CD4-positive, alpha-beta T cell (primary cell): Measurements from ENCODE around the gene KRT5. TPM values are rescaled to one million over a fixed set of nuclear protein-coding genes. Genes with fewer than 3 reads are reported as not detected.
"Not testable (repeated sequence)": the region's sequence is repeated elsewhere in the genome, so short reads cannot be mapped to it uniquely, and the experiment has no call there.

ENCODE experiments used
- ATAC-seq: fragments of 200-7000 bp; cut with Tn5 transposase; one replicate; pipeline ENCODE4 v1.10.0; 2022; ENCODE audit warnings: mild to moderate bottlenecking; ENCODE audit not compliant: poor library complexity
- CTCF ChIA-PET: fragments of 350-600 bp; sonication (Branson Sonifier 250); formaldehyde crosslinking; loops from one replicate; lab custom pipeline; 2021; ENCODE audit warnings: antibody characterized with exemption, inconsistent platforms; lab: Charles Lee
- POLR2A ChIA-PET: fragments of 350-600 bp; sonication (Branson Sonifier 250); formaldehyde crosslinking; loops from one replicate; lab custom pipeline; 2021; ENCODE audit warnings: antibody characterized with exemption, inconsistent platforms; lab: Charles Lee
- DNase-seq, 14 experiments: peaks; one replicate each; pipeline ENCODE4 v3.0.0-alpha.2; 2013 to 2020; ENCODE audit warnings: mixed read lengths in 2 of 14
- H3K27ac ChIP-seq, 2 donors: one replicate each; pipeline versions ENCODE4 v1.5.1 to v1.7.0; 2013; ENCODE audit warnings: low read length in 2 of 2, low read depth in 1 of 2, mild to moderate bottlenecking in 1 of 2
- H3K27me3 ChIP-seq, 2 experiments: 1 replicate in 1 of 2; 2 replicates in 1 of 2; pipeline versions ENCODE4 v1.6.1 to v1.7.0; 2013; ENCODE audit warnings: low read length in 2 of 2, control low read depth in 1 of 2, mild to moderate bottlenecking in 1 of 2, moderate library complexity in 1 of 2; ENCODE audit not compliant: insufficient read depth in 2 of 2, control insufficient read depth in 1 of 2
- H3K36me3 ChIP-seq: one replicate; pipeline ENCODE4 v1.6.1; 2013; ENCODE audit warnings: low read length, control low read depth; ENCODE audit not compliant: insufficient read depth
- H3K4me1 ChIP-seq: one replicate; pipeline ENCODE4 v1.6.1; 2013; ENCODE audit warnings: low read length, control low read depth; ENCODE audit not compliant: insufficient read depth
- H3K4me3 ChIP-seq: one replicate; pipeline ENCODE4 v1.5.1; 2013; ENCODE audit warnings: mild to moderate bottlenecking, low read length, moderate library complexity
- H3K9me3 ChIP-seq, 2 experiments: 1 replicate in 1 of 2; 2 replicates in 1 of 2; pipeline versions ENCODE4 v1.6.1 to v1.7.0; 2013; ENCODE audit warnings: low read length in 2 of 2, mild to moderate bottlenecking in 2 of 2, control low read depth in 1 of 2, moderate library complexity in 1 of 2; ENCODE audit not compliant: control insufficient read depth in 1 of 2, insufficient read depth in 1 of 2
- H3K27ac Mint-ChIP-seq: one replicate; pipeline ENCODE4 v1.8.0; 2020; ENCODE audit warnings: mixed read lengths
- H3K27me3 Mint-ChIP-seq: one replicate; pipeline ENCODE4 v1.8.0; 2021; ENCODE audit warnings: mixed read lengths
- H3K36me3 Mint-ChIP-seq: one replicate; pipeline ENCODE4 v1.8.0; 2021; ENCODE audit warnings: low read depth, mixed read lengths
- H3K4me1 Mint-ChIP-seq: one replicate; pipeline ENCODE4 v1.8.0; 2021; ENCODE audit warnings: low read depth, mixed read lengths
- H3K4me3 Mint-ChIP-seq: one replicate; pipeline ENCODE4 v1.8.0; 2020; ENCODE audit warnings: mild to moderate bottlenecking, mixed read lengths
- H3K9me3 Mint-ChIP-seq: one replicate; pipeline ENCODE4 v1.8.0; 2020; ENCODE audit warnings: mixed read lengths
- intact Hi-C, 2 experiments: fragments of 100-400 bp; cut with DNase I in 1 of 2; cut with micrococcal nuclease in 1 of 2; formaldehyde crosslinking; loops; one replicate each; pipeline versions ENCODE4 v1.15.1 to v1.9.0; 2023 to 2025; cut with DNase I, micrococcal nuclease
- total RNA-seq, 174 experiments: library from RNA in 2 of 174; stranded (reverse) in 2 of 174; gene quantifications; one replicate each; pipeline ENCODE4 v1.2.3 and lab custom pipeline; 2021 to 2026
- TF ChIP-seq, protein P1 (sequence below): fragments of 200-600 bp; IDR thresholded peaks from one replicate; pipeline ENCODE4 v1.8.0; 2022; ENCODE audit warnings: antibody characterized with exemption, mild to moderate bottlenecking

KRT5 gene
- total RNA-seq, 2 experiments from 2014 or later = 0.60 to 0.81 TPM

GRCh38 chr12:52493172-52493571 is 27.0 kb downstream of the KRT5 start, which contains the start of gene KRT6A:
Gene KRT6A (minus strand): TSS chr12:52493257. CDS start chr12:52493188, 69 bp downstream.
- no peak within 1 kb of the TSS for H3K27ac Mint-ChIP-seq
- H3K36me3 ChIP-seq = no peaks in the 10 kb centered on the region
- ChIA-PET CTCF (no interaction called here), POLR2A (no interaction called here)
- H3K9me3 Mint-ChIP-seq = no peaks in the 10 kb centered on the region
- peaks cover 48% of the 10 kb centered on the region for H3K27me3 Mint-ChIP-seq
- intact Hi-C loops = no loop called here
- no peak within 1 kb of the TSS for H3K4me3 Mint-ChIP-seq
- H3K9me3 ChIP-seq = no peaks in the 10 kb centered on the region
- TF ChIP-seq, protein P1, sequence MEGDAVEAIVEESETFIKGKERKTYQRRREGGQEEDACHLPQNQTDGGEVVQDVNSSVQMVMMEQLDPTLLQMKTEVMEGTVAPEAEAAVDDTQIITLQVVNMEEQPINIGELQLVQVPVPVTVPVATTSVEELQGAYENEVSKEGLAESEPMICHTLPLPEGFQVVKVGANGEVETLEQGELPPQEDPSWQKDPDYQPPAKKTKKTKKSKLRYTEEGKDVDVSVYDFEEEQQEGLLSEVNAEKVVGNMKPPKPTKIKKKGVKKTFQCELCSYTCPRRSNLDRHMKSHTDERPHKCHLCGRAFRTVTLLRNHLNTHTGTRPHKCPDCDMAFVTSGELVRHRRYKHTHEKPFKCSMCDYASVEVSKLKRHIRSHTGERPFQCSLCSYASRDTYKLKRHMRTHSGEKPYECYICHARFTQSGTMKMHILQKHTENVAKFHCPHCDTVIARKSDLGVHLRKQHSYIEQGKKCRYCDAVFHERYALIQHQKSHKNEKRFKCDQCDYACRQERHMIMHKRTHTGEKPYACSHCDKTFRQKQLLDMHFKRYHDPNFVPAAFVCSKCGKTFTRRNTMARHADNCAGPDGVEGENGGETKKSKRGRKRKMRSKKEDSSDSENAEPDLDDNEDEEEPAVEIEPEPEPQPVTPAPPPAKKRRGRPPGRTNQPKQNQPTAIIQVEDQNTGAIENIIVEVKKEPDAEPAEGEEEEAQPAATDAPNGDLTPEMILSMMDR = no peak
- no peaks in the 10 kb centered on the region for H3K4me1 Mint-ChIP-seq
- no peaks in the 10 kb centered on the region for H3K4me1 ChIP-seq
- no peak within 1 kb of the TSS for H3K4me3 ChIP-seq
- H3K36me3 Mint-ChIP-seq = no peaks in the 10 kb centered on the region
- peaks cover 0 to 6% of the 10 kb centered on the region in 2 experiments for H3K27me3 ChIP-seq
- no peak for DNase-seq
- ATAC-seq = no peak
- H3K27ac ChIP-seq = no peak within 1 kb of the TSS

- ATAC-seq, H3K36me3 ChIP-seq, POLR2A ChIA-PET, DNase-seq, H3K27ac ChIP-seq, H3K9me3 Mint-ChIP-seq, H3K27me3 ChIP-seq, H3K36me3 Mint-ChIP-seq, H3K4me1 Mint-ChIP-seq, H3K27ac Mint-ChIP-seq, H3K4me3 Mint-ChIP-seq, H3K4me3 ChIP-seq, H3K4me1 ChIP-seq, CTCF ChIA-PET, H3K9me3 ChIP-seq, intact Hi-C loops: not testable (repeated sequence)
- peaks cover 45% of the 10 kb centered on the region for H3K27me3 Mint-ChIP-seq
Measured at GRCh38 chr12:52492405-52492804, 27.8 kb downstream of the KRT5 start.

DNA sequence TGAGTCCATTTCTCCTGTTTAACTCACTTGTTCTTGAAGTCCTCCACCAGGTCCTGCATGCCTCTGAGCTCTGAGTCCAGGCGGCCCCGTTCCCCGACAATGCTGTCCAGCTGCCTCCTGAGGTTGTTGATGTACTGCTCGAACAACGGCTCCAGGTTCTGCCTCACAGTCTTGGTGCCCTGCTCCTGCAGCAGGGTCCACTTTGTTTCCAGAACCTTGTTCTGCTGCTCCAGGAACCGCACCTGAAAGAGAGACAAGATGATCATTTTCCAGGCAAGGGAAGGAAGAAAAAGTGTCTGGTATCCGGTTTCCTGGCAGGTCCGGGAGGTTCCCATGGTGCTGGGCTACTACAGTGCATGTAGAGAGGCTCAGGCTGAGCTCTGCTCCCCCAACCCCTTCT is 28.7 kb downstream of the KRT5 start:
- H3K36me3 Mint-ChIP-seq, H3K27me3 ChIP-seq, H3K9me3 ChIP-seq, H3K27ac Mint-ChIP-seq, H3K36me3 ChIP-seq, intact Hi-C loops, DNase-seq, H3K4me1 Mint-ChIP-seq, CTCF ChIA-PET, H3K4me3 ChIP-seq, POLR2A ChIA-PET, ATAC-seq, H3K27ac ChIP-seq, H3K4me3 Mint-ChIP-seq, H3K4me1 ChIP-seq, H3K9me3 Mint-ChIP-seq: not testable (repeated sequence)
- peaks cover 55% of the 10 kb centered on the region for H3K27me3 Mint-ChIP-seq

DNA sequence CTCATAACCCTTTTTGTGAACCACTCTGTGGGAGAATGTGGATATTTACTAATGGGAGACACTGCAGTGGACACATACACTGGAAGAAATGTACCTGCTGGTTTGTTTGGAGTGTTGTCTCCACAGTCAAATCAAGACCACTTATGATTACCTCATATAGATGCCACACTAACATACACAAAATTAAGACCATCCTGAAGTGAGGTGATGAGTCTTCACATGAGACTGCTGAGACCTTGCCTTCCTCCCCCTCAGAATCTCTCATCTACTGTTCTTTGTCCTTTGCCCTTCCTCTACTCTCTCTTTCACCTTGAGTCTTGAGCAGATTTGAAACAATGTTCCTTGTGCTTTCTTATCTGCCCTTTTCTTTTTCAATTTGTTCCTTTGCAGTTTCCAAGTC is 31.5 kb downstream of the KRT5 start:
- Mint-ChIP-seq H3K36me3 (no peaks in the 10 kb centered on the region), H3K27ac (no peak overlapping the region), H3K9me3 (peaks cover 7% of the 10 kb centered on the region), H3K4me1 (no peaks in the 10 kb centered on the region), H3K4me3 (no peak overlapping the region), H3K27me3 (peaks cover 72% of the 10 kb centered on the region)
- H3K9me3 ChIP-seq = peaks cover 0 to 9% of the 10 kb centered on the region in 2 experiments
- no peak overlapping the region for H3K4me3 ChIP-seq
- H3K4me1 ChIP-seq = no peaks in the 10 kb centered on the region
- peaks cover 0 to 9% of the 10 kb centered on the region in 2 experiments for H3K27me3 ChIP-seq
- H3K36me3 ChIP-seq = no peaks in the 10 kb centered on the region
- ChIA-PET POLR2A (no interaction called here), CTCF (no interaction called here)
- ATAC-seq (no peak), DNase-seq (no peak)
- intact Hi-C loops = no loop called here
- TF ChIP-seq, protein P1 = no peak
- no peak overlapping the region for H3K27ac ChIP-seq

DNA sequence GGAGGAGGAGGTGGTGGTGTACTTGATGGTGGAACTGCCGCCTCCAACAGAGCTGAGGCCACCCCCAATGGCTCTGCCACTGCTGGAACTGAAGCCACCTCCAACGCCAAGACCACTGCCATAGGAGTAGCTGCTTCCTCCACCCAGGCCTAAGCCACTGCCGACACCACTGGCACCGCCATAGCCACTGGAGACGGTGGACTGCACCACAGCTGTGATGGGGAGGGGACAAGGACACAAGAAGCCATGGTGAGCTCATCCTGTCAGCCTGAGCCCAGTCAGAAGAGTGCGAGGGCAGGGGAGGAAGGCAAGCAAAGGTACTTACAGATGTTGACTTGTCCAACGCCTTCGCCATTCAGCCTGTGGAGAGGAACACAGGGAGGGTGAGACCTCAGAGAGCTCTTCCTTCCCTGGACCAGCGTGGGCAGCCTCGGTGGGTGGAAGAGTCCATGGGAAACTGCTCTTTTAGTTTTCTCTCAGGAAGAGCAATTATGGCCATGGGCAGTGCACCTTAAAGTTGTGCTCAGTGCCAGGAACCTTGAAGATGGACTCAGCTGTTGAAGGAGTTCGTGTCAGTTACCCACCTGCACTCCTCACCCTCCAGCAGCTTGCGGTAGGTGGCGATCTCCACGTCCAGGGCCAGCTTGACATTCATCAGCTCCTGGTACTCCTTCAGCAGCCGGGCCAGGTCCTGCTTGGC is 32.3 kb downstream of the KRT5 start:
- intact Hi-C loops, DNase-seq, CTCF ChIA-PET, H3K36me3 ChIP-seq, H3K4me3 Mint-ChIP-seq, H3K9me3 ChIP-seq, POLR2A ChIA-PET, ATAC-seq, H3K4me3 ChIP-seq, H3K4me1 Mint-ChIP-seq, H3K27me3 ChIP-seq, H3K9me3 Mint-ChIP-seq, H3K27ac ChIP-seq, H3K27ac Mint-ChIP-seq, H3K36me3 Mint-ChIP-seq, H3K4me1 ChIP-seq: not testable (repeated sequence)
- peaks cover 76% of the 10 kb centered on the region for H3K27me3 Mint-ChIP-seq
